Neuronal stem cell (in vitro differentiated cells): ENCODE data around the gene FOXO1.
A peak's percentile ranks its signal among the peaks of the same experiment; 100 is the strongest.

Experiments
- DNase-seq: peaks from one replicate; pipeline ENCODE4 v3.0.0-alpha.2; 2013; ENCODE audit warnings: low spot score
- H2AFZ ChIP-seq: one replicate; pipeline ENCODE4 v1.6.1; 2013; ENCODE audit warnings: mild to moderate bottlenecking, low read length, inconsistent platforms
- H2AK5ac ChIP-seq: 2 replicates; pipeline ENCODE4 v1.6.1; 2013; ENCODE audit warnings: low read depth, mild to moderate bottlenecking, inconsistent platforms, low read length, moderate library complexity, mixed read lengths
- H2BK120ac ChIP-seq: 2 replicates; pipeline ENCODE4 v1.6.1; 2013; ENCODE audit warnings: low read depth, mild to moderate bottlenecking, inconsistent platforms, low read length, moderate library complexity, mixed read lengths
- H2BK12ac ChIP-seq: one replicate; pipeline ENCODE4 v1.6.1; 2013; ENCODE audit warnings: low read length, inconsistent platforms
- H2BK15ac ChIP-seq: 2 replicates; pipeline ENCODE4 v1.6.1; 2013; ENCODE audit warnings: mild to moderate bottlenecking, low read length, inconsistent platforms, mixed read lengths
- H2BK5ac ChIP-seq: one replicate; pipeline ENCODE4 v1.6.1; 2013; ENCODE audit warnings: inconsistent platforms, mild to moderate bottlenecking, low read length, moderate library complexity
- H3K14ac ChIP-seq: one replicate; pipeline ENCODE4 v1.6.1; 2013; ENCODE audit warnings: low read length, inconsistent platforms
- H3K18ac ChIP-seq: 2 replicates; pipeline ENCODE4 v1.6.1; 2013; ENCODE audit warnings: low read length, inconsistent platforms
- H3K23ac ChIP-seq: 2 replicates; pipeline ENCODE4 v1.6.1; 2013; ENCODE audit warnings: low read depth, mild to moderate bottlenecking, mixed read lengths, low read length, inconsistent platforms; ENCODE audit not compliant: poor library complexity
- H3K27ac ChIP-seq: replicated peaks from 3 replicates; pipeline ENCODE4 v1.5.1; 2013; ENCODE audit warnings: low read length, inconsistent platforms
- H3K27me3 ChIP-seq, 3 experiments: 2 replicates each; pipeline ENCODE4 v1.6.1; 2013; ENCODE audit warnings: low read length in 3 of 3, mild to moderate bottlenecking in 2 of 3, inconsistent platforms in 1 of 3, low read depth in 1 of 3, mixed read lengths in 1 of 3, moderate library complexity in 1 of 3; ENCODE audit not compliant: control insufficient read depth in 3 of 3, insufficient read depth in 3 of 3
- H3K36me3 ChIP-seq, 2 donors: replicated peaks in 1 of 2; 2 replicates each; pipeline ENCODE4 v1.6.1; 2013; ENCODE audit warnings: low read length in 2 of 2; ENCODE audit not compliant: control insufficient read depth in 2 of 2, insufficient read depth in 2 of 2
- H3K4ac ChIP-seq: 2 replicates; pipeline ENCODE4 v1.6.1; 2013; ENCODE audit warnings: inconsistent platforms, mild to moderate bottlenecking, low read length, moderate library complexity
- H3K4me1 ChIP-seq, 2 donors: 1 replicate in 1 of 2; 2 replicates in 1 of 2; pipeline ENCODE4 v1.6.1; 2013; ENCODE audit warnings: low read length in 2 of 2, low read depth in 1 of 2; ENCODE audit not compliant: control insufficient read depth in 2 of 2, insufficient read depth in 1 of 2
- H3K4me2 ChIP-seq: one replicate; pipeline ENCODE4 v1.6.1; 2013; ENCODE audit warnings: mild to moderate bottlenecking, low read length, inconsistent platforms; ENCODE audit not compliant: insufficient read depth, poor library complexity, severe bottlenecking
- H3K4me3 ChIP-seq, 2 donors: 2 replicates each; pipeline ENCODE4 v1.5.1; 2013; ENCODE audit warnings: low read length in 2 of 2, mild to moderate bottlenecking in 2 of 2, inconsistent platforms in 1 of 2, moderate library complexity in 1 of 2
- H3K79me1 ChIP-seq: one replicate; pipeline ENCODE4 v1.6.1; 2013; ENCODE audit warnings: low read depth, mild to moderate bottlenecking, inconsistent platforms, low read length, moderate library complexity
- H3K9ac ChIP-seq: one replicate; pipeline ENCODE4 v1.6.1; 2013; ENCODE audit warnings: mild to moderate bottlenecking, low read depth, low read length, inconsistent platforms; ENCODE audit not compliant: poor library complexity
- H3K9me3 ChIP-seq, 2 donors: replicated peaks in 1 of 2; 2 replicates each; pipeline versions ENCODE3 to v1.6.1; 2013; ENCODE audit warnings: low read length in 2 of 2, mild to moderate bottlenecking in 2 of 2, inconsistent platforms in 1 of 2, low read depth in 1 of 2, mixed read lengths in 1 of 2, moderate library complexity in 1 of 2; ENCODE audit not compliant: control insufficient read depth in 2 of 2, insufficient read depth in 1 of 2
- H4K8ac ChIP-seq: one replicate; pipeline ENCODE4 v1.6.1; 2013; ENCODE audit warnings: low read depth, mild to moderate bottlenecking, inconsistent platforms, low read length, moderate library complexity
- H4K91ac ChIP-seq: one replicate; pipeline ENCODE4 v1.6.1; 2013; ENCODE audit warnings: low read length, low read depth, mild to moderate bottlenecking, inconsistent platforms; ENCODE audit not compliant: poor library complexity
- WGBS, 2 donors: extraction: QIAGEN DNeasy Blood & Tissue Kit; methylation state at CpG; one replicate each; pipeline ENCODE4 v1.1.7; 2013; ENCODE audit warnings: missing lambda C conversion rate in 2 of 2, mixed read lengths in 1 of 2; ENCODE audit not compliant: insufficient read length in 2 of 2, insufficient replicate concordance in 1 of 2; ENCODE audit errors: extremely low coverage in 2 of 2; 5-methylcytosine and 5-hydroxymethylcytosine counted together

Gene FOXO1

GRCh38 chr13:40681341-40682146, 15.1 kb upstream of the FOXO1 start:
- no peak for DNase-seq
- H3K18ac ChIP-seq: no peak overlapping the region
- H3K4ac ChIP-seq: no peak overlapping the region
- no peak overlapping the region for H2BK12ac ChIP-seq
- no peak overlapping the region for H2BK120ac ChIP-seq
- no peak overlapping the region for H2BK15ac ChIP-seq
- no peak overlapping the region for H3K9ac ChIP-seq
- H4K91ac ChIP-seq: no peak overlapping the region
- no peaks in the 10 kb centered on the region for H3K79me1 ChIP-seq
- no peak overlapping the region for H2AK5ac ChIP-seq
- peaks cover 0 to 2% of the 10 kb centered on the region in 2 donors for H3K9me3 ChIP-seq
- WGBS, 2 donors: no CpG with 5 or more reads among the region's 7 CpGs
- H3K4me1 ChIP-seq: peaks cover 0 to 2% of the 10 kb centered on the region in 2 donors
- peaks cover 0 to 2% of the 10 kb centered on the region in 2 donors for H3K36me3 ChIP-seq
- no peak overlapping the region for H3K27ac ChIP-seq
- H3K14ac ChIP-seq: no peak overlapping the region
- no peak overlapping the region for H2BK5ac ChIP-seq
- H4K8ac ChIP-seq: no peak overlapping the region
- H3K4me3 ChIP-seq: no peak overlapping the region
- no peaks in the 10 kb centered on the region for H3K27me3 ChIP-seq
- no peak overlapping the region for H3K23ac ChIP-seq
- no peak overlapping the region for H3K4me2 ChIP-seq
- H2AFZ ChIP-seq: peak overlapping the region; percentile 10

- Histone ChIP-seq H2AFZ (peak overlapping the region; percentile 10), H3K27me3 (no peaks in the 10 kb centered on the region), H4K8ac (no peak overlapping the region), H3K18ac (no peak overlapping the region), H3K36me3 (peaks cover 0 to 2% of the 10 kb centered on the region in 2 donors), H2BK12ac (no peak overlapping the region), H3K4me3 (no peak overlapping the region), H3K4me2 (no peak overlapping the region), H2BK5ac (no peak overlapping the region), H3K27ac (no peak overlapping the region), H3K23ac (no peak overlapping the region), H2BK15ac (no peak overlapping the region), H2BK120ac (no peak overlapping the region), H3K14ac (no peak overlapping the region), H3K9me3 (peaks cover 0 to 2% of the 10 kb centered on the region in 2 donors), H4K91ac (no peak overlapping the region), H3K4ac (no peak overlapping the region), H3K9ac (no peak overlapping the region), H2AK5ac (no peak overlapping the region), H3K4me1 (peaks cover 0 to 2% of the 10 kb centered on the region in 2 donors), H3K79me1 (no peaks in the 10 kb centered on the region)
- DNase-seq: no peak
- no CpG with 5 or more reads among the region's 7 CpGs for WGBS, 2 donors
Measured at GRCh38 chr13:40680659-40681323, 14.3 kb upstream of the FOXO1 start.

DNA sequence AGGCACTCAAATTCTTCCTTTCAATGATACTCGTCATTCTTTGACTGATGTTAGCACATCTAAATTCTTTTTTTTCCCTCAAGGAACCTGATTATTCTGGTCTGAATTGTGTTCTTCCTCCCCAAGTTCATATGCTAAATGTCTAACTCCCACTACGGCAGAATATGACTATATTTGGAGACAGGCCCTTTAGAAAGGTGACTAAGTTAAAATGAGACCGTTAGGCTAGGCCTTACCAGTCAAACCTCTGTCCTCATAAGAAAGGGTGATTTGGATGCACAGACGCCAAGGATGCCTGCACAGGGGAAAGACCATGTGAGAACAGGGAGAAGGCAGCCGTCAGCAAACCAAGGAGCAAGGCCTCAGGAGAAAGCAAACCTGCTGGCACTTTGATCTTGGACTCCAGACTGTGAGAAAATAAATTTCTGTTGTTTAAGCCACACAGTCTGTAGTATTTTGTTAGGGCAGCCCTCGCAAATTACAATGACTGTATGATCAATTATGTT, 13.1 kb upstream of the FOXO1 start:
- Histone ChIP-seq H2AFZ (no peak overlapping the region), H3K23ac (no peak overlapping the region), H3K4me3 (no peak overlapping the region), H2BK15ac (no peak overlapping the region), H3K79me1 (no peaks in the 10 kb centered on the region), H3K9ac (no peak overlapping the region), H3K4ac (no peak overlapping the region), H2BK120ac (no peak overlapping the region), H3K27ac (no peak overlapping the region), H3K4me2 (no peak overlapping the region), H3K36me3 (peaks cover 0 to 2% of the 10 kb centered on the region in 2 donors), H2BK5ac (no peak overlapping the region), H3K4me1 (peaks cover 0 to 2% of the 10 kb centered on the region in 2 donors), H2BK12ac (no peak overlapping the region), H4K91ac (no peak overlapping the region), H3K18ac (no peak overlapping the region), H3K9me3 (peaks cover 0 to 2% of the 10 kb centered on the region in 2 donors), H2AK5ac (no peak overlapping the region), H3K27me3 (no peaks in the 10 kb centered on the region), H4K8ac (no peak overlapping the region), H3K14ac (no peak overlapping the region)
- WGBS, 2 donors: no CpG with 5 or more reads among the region's 6 CpGs
- DNase-seq: no peak

GRCh38 chr13:40677064-40677463, 10.6 kb upstream of the FOXO1 start:
- H3K4ac ChIP-seq: no peak overlapping the region
- no CpG with 5 or more reads among the region's 4 CpGs for WGBS, 2 donors
- H3K9me3 ChIP-seq: peaks cover 0 to 2% of the 10 kb centered on the region in 2 donors
- no peak overlapping the region for H3K4me2 ChIP-seq
- no peak overlapping the region for H4K8ac ChIP-seq
- H3K36me3 ChIP-seq: peaks cover 0 to 2% of the 10 kb centered on the region in 2 donors
- no peak overlapping the region for H2AFZ ChIP-seq
- no peak overlapping the region for H2BK15ac ChIP-seq
- no peak for DNase-seq
- H3K9ac ChIP-seq: no peak overlapping the region
- no peak overlapping the region for H3K4me3 ChIP-seq
- no peaks in the 10 kb centered on the region for H3K27me3 ChIP-seq
- no peak overlapping the region for H2BK5ac ChIP-seq
- H2AK5ac ChIP-seq: no peak overlapping the region
- H3K23ac ChIP-seq: no peak overlapping the region
- H4K91ac ChIP-seq: no peak overlapping the region
- H3K27ac ChIP-seq: no peak overlapping the region
- peaks cover 0 to 2% of the 10 kb centered on the region in 2 donors for H3K4me1 ChIP-seq
- no peak overlapping the region for H2BK120ac ChIP-seq
- H3K18ac ChIP-seq: no peak overlapping the region
- H3K14ac ChIP-seq: no peak overlapping the region
- no peaks in the 10 kb centered on the region for H3K79me1 ChIP-seq
- H2BK12ac ChIP-seq: no peak overlapping the region
